Measurements from ENCODE around the gene RPH3AL.

The RPH3AL gene

GRCh38 chr17:333626-334396 is 18.8 kb downstream of the RPH3AL start:
- Histone ChIP-seq H3K27me3 (ENCODE audit: insufficient read depth, poor library complexity, severe bottlenecking) (no peaks in the 10 kb centered on the region), H3K4me3 (ENCODE audit: severe bottlenecking) (no peak overlapping the region), H3K36me3 (ENCODE audit: low read depth) (no peaks in the 10 kb centered on the region), H3K9me3 (ENCODE audit: severe bottlenecking) (no peaks in the 10 kb centered on the region), H3K4me1 (ENCODE audit: insufficient read depth, poor library complexity, severe bottlenecking) (no peaks in the 10 kb centered on the region), H3K27ac (ENCODE audit: poor library complexity, severe bottlenecking) (no peak overlapping the region)
- DNase-seq (ENCODE audit: low spot score) (peak; percentile 40), ATAC-seq (ENCODE audit: low read depth) (no peak)
- TF ChIP-seq, protein P1, sequence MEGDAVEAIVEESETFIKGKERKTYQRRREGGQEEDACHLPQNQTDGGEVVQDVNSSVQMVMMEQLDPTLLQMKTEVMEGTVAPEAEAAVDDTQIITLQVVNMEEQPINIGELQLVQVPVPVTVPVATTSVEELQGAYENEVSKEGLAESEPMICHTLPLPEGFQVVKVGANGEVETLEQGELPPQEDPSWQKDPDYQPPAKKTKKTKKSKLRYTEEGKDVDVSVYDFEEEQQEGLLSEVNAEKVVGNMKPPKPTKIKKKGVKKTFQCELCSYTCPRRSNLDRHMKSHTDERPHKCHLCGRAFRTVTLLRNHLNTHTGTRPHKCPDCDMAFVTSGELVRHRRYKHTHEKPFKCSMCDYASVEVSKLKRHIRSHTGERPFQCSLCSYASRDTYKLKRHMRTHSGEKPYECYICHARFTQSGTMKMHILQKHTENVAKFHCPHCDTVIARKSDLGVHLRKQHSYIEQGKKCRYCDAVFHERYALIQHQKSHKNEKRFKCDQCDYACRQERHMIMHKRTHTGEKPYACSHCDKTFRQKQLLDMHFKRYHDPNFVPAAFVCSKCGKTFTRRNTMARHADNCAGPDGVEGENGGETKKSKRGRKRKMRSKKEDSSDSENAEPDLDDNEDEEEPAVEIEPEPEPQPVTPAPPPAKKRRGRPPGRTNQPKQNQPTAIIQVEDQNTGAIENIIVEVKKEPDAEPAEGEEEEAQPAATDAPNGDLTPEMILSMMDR (IDR thresholded peaks at IDR 0.05; ENCODE audit: poor library complexity, severe bottlenecking), result no peak

DNA sequence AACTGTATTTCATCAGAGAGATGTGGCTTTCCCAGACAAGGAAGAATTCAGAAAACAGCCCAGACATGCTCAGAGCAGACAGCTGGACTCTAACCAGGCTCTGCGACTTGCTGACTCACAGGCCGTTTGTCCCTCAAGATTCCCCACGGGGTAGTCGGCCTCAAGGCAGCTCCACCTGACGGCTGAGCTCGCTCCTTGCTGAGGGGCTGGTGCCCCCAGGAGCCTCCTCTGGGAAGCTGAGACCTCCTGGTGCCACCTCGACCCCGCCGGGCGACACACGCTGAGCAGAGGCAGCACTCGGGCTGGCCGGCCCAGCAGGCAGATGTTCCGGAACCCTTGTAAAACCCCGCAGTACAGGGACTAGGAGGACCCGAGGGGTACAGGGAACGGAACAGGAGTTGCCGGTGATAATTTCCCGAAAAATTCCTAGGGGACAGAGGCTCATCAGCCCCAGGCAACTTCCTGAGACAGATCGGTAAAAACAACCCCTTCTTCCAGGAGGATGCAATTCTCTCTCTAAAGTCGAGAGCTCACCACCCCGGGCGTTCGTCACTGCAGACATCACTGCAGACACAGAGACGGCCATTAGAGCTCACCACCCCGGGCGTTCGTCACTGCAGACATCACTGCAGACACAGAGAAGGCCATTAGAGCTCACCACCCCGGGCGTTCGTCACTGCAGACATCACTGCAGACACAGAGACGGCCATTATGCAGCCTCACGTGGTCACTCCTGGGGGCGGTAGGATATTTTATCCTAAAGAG is 19.9 kb downstream of the RPH3AL start:
- Histone ChIP-seq H3K27ac (ENCODE audit: poor library complexity, severe bottlenecking) (no peak overlapping the region), H3K4me1 (ENCODE audit: insufficient read depth, poor library complexity, severe bottlenecking) (no peaks in the 10 kb centered on the region), H3K9me3 (ENCODE audit: severe bottlenecking) (no peaks in the 10 kb centered on the region), H3K27me3 (ENCODE audit: insufficient read depth, poor library complexity, severe bottlenecking) (no peaks in the 10 kb centered on the region), H3K4me3 (ENCODE audit: severe bottlenecking) (no peak overlapping the region), H3K36me3 (ENCODE audit: low read depth) (no peaks in the 10 kb centered on the region)
- TF ChIP-seq, protein P1 (IDR thresholded peaks at IDR 0.05; ENCODE audit: poor library complexity, severe bottlenecking), result no peak
- ATAC-seq (ENCODE audit: low read depth) (no peak), DNase-seq (ENCODE audit: low spot score) (peak; percentile 35)

GRCh38 chr17:332023-332422 is 20.6 kb downstream of the RPH3AL start:
- TF ChIP-seq, protein P1 (IDR thresholded peaks at IDR 0.05; ENCODE audit: poor library complexity, severe bottlenecking), result no peak
- Histone ChIP-seq H3K4me1 (ENCODE audit: insufficient read depth, poor library complexity, severe bottlenecking) (no peaks in the 10 kb centered on the region), H3K9me3 (ENCODE audit: severe bottlenecking) (no peaks in the 10 kb centered on the region), H3K36me3 (ENCODE audit: low read depth) (no peaks in the 10 kb centered on the region), H3K27me3 (ENCODE audit: insufficient read depth, poor library complexity, severe bottlenecking) (no peaks in the 10 kb centered on the region), H3K27ac (ENCODE audit: poor library complexity, severe bottlenecking) (no peak overlapping the region), H3K4me3 (ENCODE audit: severe bottlenecking) (no peak overlapping the region)
- peak; percentile 37 for DNase-seq (ENCODE audit: low spot score)
- no peak for ATAC-seq (ENCODE audit: low read depth)

GRCh38 chr17:330993-331701 is 21.5 kb downstream of the RPH3AL start:
- Histone ChIP-seq H3K4me1 (ENCODE audit: insufficient read depth, poor library complexity, severe bottlenecking) (no peaks in the 10 kb centered on the region), H3K27ac (ENCODE audit: poor library complexity, severe bottlenecking) (no peak overlapping the region), H3K9me3 (ENCODE audit: severe bottlenecking) (no peaks in the 10 kb centered on the region), H3K27me3 (ENCODE audit: insufficient read depth, poor library complexity, severe bottlenecking) (no peaks in the 10 kb centered on the region), H3K4me3 (ENCODE audit: severe bottlenecking) (no peak overlapping the region), H3K36me3 (ENCODE audit: low read depth) (no peaks in the 10 kb centered on the region)
- peak; percentile 24 for DNase-seq (ENCODE audit: low spot score)
- ATAC-seq (ENCODE audit: low read depth), result no peak
- TF ChIP-seq, protein P1 (IDR thresholded peaks at IDR 0.05; ENCODE audit: poor library complexity, severe bottlenecking), result no peak
